ENCODE measurements around the gene OR6S1.

OR6S1 gene

DNA sequence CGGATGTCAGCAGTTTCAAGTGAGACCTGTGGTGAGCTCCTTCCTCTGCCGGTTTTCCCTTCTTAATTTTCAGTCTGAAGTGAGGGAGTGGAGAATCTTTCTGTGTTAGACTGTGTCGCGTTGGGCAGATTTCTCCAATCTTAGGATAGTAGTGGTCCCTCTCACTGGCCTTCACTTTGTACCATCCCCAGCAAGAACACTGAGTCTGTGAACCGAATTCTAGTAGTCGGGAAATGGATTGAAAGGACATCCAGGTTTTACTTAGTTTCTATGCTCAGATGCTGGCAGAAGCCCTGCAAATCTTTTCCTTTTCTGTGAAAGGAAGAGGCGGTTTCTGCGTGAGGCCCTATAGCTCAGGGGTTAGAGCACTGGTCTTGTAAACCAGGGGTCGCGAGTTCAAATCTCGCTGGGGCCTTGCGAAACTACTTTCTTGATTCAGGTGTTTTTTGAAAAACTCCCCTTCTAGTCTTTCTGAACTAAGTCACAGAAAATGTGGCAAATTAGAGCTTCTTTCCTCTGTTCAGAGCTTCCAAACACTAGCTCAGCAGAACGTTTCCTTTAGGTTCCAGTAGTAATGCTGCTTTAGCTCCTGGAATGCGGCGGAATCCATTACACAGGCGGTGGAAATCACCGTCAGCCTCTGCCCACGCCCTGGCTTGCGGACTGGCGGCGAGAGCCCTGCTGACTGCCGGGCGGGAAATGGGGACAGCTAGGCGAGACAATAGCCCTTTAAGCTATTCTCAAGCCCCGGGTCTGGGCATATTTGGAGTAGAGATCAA is 40.0 kb upstream of the OR6S1 start (continued):
- peak; percentile 19; the same call in 1 of the 2 replicates for TF ChIP-seq OSR2 (tag by site-specific recombination; IDR thresholded peaks at IDR 0.05)
- no peak for TF ChIP-seq ZNF350 (tag by site-specific recombination; IDR thresholded peaks at IDR 0.05)
- peak; percentile 94 for TF ChIP-seq TRIM28 (IDR thresholded peaks at IDR 0.05; ENCODE audit: borderline replicate concordance, low read length)
- TF ChIP-seq, protein P1, sequence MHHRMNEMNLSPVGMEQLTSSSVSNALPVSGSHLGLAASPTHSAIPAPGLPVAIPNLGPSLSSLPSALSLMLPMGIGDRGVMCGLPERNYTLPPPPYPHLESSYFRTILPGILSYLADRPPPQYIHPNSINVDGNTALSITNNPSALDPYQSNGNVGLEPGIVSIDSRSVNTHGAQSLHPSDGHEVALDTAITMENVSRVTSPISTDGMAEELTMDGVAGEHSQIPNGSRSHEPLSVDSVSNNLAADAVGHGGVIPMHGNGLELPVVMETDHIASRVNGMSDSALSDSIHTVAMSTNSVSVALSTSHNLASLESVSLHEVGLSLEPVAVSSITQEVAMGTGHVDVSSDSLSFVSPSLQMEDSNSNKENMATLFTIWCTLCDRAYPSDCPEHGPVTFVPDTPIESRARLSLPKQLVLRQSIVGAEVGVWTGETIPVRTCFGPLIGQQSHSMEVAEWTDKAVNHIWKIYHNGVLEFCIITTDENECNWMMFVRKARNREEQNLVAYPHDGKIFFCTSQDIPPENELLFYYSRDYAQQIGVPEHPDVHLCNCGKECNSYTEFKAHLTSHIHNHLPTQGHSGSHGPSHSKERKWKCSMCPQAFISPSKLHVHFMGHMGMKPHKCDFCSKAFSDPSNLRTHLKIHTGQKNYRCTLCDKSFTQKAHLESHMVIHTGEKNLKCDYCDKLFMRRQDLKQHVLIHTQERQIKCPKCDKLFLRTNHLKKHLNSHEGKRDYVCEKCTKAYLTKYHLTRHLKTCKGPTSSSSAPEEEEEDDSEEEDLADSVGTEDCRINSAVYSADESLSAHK (tag by site-specific recombination; IDR thresholded peaks at IDR 0.05), result peak; percentile 98
- TF ChIP-seq ZNF596 (tag by site-specific recombination; IDR thresholded peaks at IDR 0.05), result no peak
- 0 out of 2 replicates have a peak, but pooled peaks have one; percentile 14 for TF ChIP-seq ZFP69B (tag by site-specific recombination; IDR thresholded peaks at IDR 0.05)
- TF ChIP-seq, protein P2, sequence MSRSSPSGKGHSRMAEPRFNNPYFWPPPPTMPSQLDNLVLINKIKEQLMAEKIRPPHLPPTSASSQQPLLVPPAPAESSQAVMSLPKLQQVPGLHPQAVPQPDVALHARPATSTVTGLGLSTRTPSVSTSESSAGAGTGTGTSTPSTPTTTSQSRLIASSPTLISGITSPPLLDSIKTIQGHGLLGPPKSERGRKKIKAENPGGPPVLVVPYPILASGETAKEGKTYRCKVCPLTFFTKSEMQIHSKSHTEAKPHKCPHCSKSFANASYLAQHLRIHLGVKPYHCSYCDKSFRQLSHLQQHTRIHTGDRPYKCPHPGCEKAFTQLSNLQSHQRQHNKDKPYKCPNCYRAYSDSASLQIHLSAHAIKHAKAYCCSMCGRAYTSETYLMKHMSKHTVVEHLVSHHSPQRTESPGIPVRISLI (tag by site-specific recombination; IDR thresholded peaks at IDR 0.05), result 0 out of 2 replicates have a peak, but pooled peaks have one; percentile 14
- no peak for TF ChIP-seq ZNF140 (tag by site-specific recombination; IDR thresholded peaks at IDR 0.05)
- peak; percentile 18; the same call in 1 of the 2 replicates for TF ChIP-seq SALL2 (tag by site-specific recombination; IDR thresholded peaks at IDR 0.05; ENCODE audit: borderline replicate concordance)
- TF ChIP-seq, protein P3, sequence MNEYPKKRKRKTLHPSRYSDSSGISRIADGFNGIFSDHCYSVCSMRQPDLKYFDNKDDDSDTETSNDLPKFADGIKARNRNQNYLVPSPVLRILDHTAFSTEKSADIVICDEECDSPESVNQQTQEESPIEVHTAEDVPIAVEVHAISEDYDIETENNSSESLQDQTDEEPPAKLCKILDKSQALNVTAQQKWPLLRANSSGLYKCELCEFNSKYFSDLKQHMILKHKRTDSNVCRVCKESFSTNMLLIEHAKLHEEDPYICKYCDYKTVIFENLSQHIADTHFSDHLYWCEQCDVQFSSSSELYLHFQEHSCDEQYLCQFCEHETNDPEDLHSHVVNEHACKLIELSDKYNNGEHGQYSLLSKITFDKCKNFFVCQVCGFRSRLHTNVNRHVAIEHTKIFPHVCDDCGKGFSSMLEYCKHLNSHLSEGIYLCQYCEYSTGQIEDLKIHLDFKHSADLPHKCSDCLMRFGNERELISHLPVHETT (tag by site-specific recombination; IDR thresholded peaks at IDR 0.05), result peak; percentile 81
- TF ChIP-seq ZNF843 (tag by site-specific recombination; IDR thresholded peaks at IDR 0.05), result no peak
- TF ChIP-seq ZNF621 (tag by site-specific recombination; IDR thresholded peaks at IDR 0.05), result no peak
- TF ChIP-seq SETDB1 (IDR thresholded peaks at IDR 0.05; ENCODE audit: insufficient read length, low read length), result no peak
- no peak for TF ChIP-seq ZNF548 (tag by site-specific recombination; IDR thresholded peaks at IDR 0.05)
- peak; percentile 64; the same call in 1 of the 2 replicates for TF ChIP-seq ZNF184 (tag by site-specific recombination; IDR thresholded peaks at IDR 0.05)
- no peak for TF ChIP-seq RBAK (tag by site-specific recombination; IDR thresholded peaks at IDR 0.05)
- TF ChIP-seq, protein P4, sequence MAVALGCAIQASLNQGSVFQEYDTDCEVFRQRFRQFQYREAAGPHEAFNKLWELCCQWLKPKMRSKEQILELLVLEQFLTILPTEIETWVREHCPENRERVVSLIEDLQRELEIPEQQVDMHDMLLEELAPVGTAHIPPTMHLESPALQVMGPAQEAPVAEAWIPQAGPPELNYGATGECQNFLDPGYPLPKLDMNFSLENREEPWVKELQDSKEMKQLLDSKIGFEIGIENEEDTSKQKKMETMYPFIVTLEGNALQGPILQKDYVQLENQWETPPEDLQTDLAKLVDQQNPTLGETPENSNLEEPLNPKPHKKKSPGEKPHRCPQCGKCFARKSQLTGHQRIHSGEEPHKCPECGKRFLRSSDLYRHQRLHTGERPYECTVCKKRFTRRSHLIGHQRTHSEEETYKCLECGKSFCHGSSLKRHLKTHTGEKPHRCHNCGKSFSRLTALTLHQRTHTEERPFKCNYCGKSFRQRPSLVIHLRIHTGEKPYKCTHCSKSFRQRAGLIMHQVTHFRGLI (tag by site-specific recombination; IDR thresholded peaks at IDR 0.05), result 0 out of 2 replicates have a peak, but pooled peaks have one; percentile 38
- TF ChIP-seq SCRT1 (tag by site-specific recombination; IDR thresholded peaks at IDR 0.05; ENCODE audit: borderline replicate concordance), result no peak

DNA sequence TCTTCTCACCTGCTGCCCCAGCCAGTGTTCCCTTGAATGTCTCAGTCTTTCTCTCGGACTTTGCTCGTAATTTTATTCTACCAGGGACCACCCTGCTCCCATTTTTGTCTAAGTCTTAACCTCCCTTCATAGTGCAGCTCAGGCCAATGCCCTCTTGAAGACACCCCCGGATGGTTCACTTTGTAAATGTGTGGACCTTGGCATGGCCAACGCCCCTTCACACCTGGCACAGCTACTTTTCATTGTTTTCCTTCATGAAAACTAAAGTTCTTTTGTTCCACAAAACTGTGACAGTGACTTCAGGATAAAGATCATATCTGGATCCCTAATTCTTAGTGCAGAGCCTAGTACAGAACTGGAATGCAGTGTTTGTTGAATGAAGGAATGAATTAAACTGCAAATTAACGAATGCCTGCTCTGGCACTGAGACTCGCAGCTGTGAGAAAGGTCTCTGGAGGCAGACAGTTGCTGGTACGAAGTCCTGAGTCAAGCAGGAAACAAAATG is 39.4 kb upstream of the OR6S1 start:
- Histone ChIP-seq H3K27ac (ENCODE audit: extremely low read depth, low read depth, low read length) (peak overlapping the region; percentile 96), H3K9me3 (ENCODE audit: control insufficient read depth, insufficient read depth, low read depth, low read length) (no peaks in the 10 kb centered on the region), H3K4me1 (ENCODE audit: control insufficient read depth, insufficient read depth, low read length) (no peaks in the 10 kb centered on the region; the same call in 1 of the 2 replicates), H3K36me3 (ENCODE audit: control insufficient read depth in 2 of 2, insufficient read depth in 1 of 2, low read length in 2 of 2) (no peaks in the 10 kb centered on the region), H3K4me3 (ENCODE audit: low read depth, low read length) (peak overlapping the region; percentile 68)
- ChIA-PET CTCF (interaction anchor here (0.7 to 2.9 kb wide), 8 partner anchors 10 to 330 kb away, joined by 3 to 13 read pairs (median 6); partner anchors contain the start of genes APEX1 and OSGEP), POLR2A (interaction anchor here (0.7 to 4.8 kb wide), 9 partner anchors 12 to 338 kb away, joined by 3 to 40 read pairs (median 5); partner anchors contain the start of genes APEX1, OSGEP, PARP2 and PNP)
- 0 out of 2 replicates have a peak, but pooled peaks have one; percentile 8 for TF ChIP-seq ZNF600 (tag by site-specific recombination; IDR thresholded peaks at IDR 0.05)
- TF ChIP-seq, protein P5, sequence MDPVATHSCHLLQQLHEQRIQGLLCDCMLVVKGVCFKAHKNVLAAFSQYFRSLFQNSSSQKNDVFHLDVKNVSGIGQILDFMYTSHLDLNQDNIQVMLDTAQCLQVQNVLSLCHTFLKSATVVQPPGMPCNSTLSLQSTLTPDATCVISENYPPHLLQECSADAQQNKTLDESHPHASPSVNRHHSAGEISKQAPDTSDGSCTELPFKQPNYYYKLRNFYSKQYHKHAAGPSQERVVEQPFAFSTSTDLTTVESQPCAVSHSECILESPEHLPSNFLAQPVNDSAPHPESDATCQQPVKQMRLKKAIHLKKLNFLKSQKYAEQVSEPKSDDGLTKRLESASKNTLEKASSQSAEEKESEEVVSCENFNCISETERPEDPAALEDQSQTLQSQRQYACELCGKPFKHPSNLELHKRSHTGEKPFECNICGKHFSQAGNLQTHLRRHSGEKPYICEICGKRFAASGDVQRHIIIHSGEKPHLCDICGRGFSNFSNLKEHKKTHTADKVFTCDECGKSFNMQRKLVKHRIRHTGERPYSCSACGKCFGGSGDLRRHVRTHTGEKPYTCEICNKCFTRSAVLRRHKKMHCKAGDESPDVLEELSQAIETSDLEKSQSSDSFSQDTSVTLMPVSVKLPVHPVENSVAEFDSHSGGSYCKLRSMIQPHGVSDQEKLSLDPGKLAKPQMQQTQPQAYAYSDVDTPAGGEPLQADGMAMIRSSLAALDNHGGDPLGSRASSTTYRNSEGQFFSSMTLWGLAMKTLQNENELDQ (tag by site-specific recombination; IDR thresholded peaks at IDR 0.05; ENCODE audit: low read depth), result no peak

Data from HEK293 (cell line).